NK-92 (cell line): Measurements from ENCODE around the gene SIPA1L3.

Source experiments
- DNase-seq: peaks from one replicate; lab custom pipeline; 2025; ENCODE audit not compliant: unreplicated experiment; lab: John Stamatoyannopoulos, UW

The SIPA1L3 gene

GRCh38 chr19:38252941-38253691 is 346.1 kb downstream of the SIPA1L3 start:
- DNase-seq: no peak

DNA sequence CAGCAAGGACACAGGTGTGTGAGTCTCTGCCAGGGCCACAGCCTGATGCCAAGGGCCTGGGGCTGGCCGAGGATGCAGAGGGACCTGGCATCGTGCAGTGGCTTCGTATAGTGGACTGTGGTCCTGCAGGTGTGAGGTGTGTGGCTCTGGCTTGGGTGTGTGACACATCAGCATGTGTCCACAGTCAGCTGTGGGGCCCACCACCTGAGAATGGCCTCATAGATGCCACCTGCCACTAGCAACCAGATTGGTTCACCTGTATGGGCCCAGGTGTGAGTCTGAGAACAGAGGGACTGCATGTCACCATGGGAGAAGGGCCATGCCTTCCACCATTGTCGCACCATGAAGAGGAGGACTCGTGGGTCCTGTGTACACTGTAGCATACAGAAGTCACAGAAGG is 346.8 kb downstream of the SIPA1L3 start:
- no peak for DNase-seq

DNA sequence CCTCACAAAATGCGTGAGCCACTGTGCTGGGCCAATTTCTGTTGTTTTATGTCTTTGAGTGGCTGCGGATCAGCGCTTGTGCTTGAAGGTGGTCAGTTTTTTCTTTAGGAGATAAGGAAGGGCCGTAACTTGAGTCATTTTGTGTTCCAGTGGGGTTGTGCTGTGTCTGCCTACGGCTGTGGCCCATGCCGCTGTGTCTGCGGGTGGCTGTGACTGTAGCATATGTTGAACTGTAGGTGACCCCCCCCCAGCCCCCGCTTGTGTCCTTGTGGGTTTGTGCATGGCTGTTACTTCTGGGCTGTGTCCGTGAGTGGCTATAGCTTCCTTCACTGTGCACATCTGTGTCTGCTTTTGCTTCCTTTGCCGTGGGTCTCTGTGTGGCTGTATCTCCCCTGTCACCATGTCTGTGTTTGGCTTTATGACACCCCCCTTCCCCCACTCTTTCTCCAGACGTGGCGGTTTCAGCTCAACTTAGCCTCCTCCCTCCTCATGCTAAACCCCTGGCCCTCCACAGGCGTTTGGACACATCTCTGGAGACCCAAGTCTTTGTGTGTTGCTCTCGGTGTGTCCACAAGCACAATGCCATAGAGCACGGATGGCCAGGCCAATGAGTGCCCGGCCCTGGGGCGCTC is 348.5 kb downstream of the SIPA1L3 start:
- no peak for DNase-seq
